ENCODE measurements around the gene WDR1.

WDR1 gene

GRCh38 chr4:10083331-10083771 is 33.2 kb downstream of the WDR1 start:
- no peaks in the 10 kb centered on the region for H3F3A ChIP-seq (ENCODE audit: insufficient read depth)
- no peaks in the 10 kb centered on the region for H3K9me2 ChIP-seq (replicated peaks; ENCODE audit: insufficient read depth, low read length)
- H2AFZ ChIP-seq (ENCODE audit: low read depth, low read length, severe bottlenecking), result no peak overlapping the region
- no peaks in the 10 kb centered on the region; the same call in 1 of the 2 replicates for H3K36me3 ChIP-seq (ENCODE audit: low read length)
- TF ChIP-seq EZH2phosphoT487 (conservative IDR thresholded peaks at IDR 0.05; ENCODE audit: low read length) (no peak), CTCF (IDR thresholded peaks at IDR 0.05; ENCODE audit: insufficient read depth, low read length, poor library complexity, severe bottlenecking) (no peak)
- H3K9ac ChIP-seq (ENCODE audit: low read length), result no peak overlapping the region
- no peaks in the 10 kb centered on the region for H3K9me3 ChIP-seq (ENCODE audit: insufficient read depth, low read length)
- H3K4me2 ChIP-seq (ENCODE audit: low read depth, low read length, poor library complexity, severe bottlenecking), result no peak overlapping the region
- no peaks in the 10 kb centered on the region for H4K20me1 ChIP-seq (ENCODE audit: low read depth, low read length)
- no peak overlapping the region for H3K27ac ChIP-seq (ENCODE audit: low read depth, low read length)
- no peaks in the 10 kb centered on the region for H3K27me3 ChIP-seq (ENCODE audit: low read length)
- H3K79me2 ChIP-seq (ENCODE audit: insufficient read depth, low read length), result no peaks in the 10 kb centered on the region
- H3K4me3 ChIP-seq (ENCODE audit: insufficient read depth, low read length, poor library complexity, severe bottlenecking), result no peak overlapping the region

GRCh38 chr4:10082459-10083272 is 33.9 kb downstream of the WDR1 start:
- H3K79me2 ChIP-seq (ENCODE audit: insufficient read depth, low read length), result no peaks in the 10 kb centered on the region
- no peak overlapping the region for H3K4me2 ChIP-seq (ENCODE audit: low read depth, low read length, poor library complexity, severe bottlenecking)
- H4K20me1 ChIP-seq (ENCODE audit: low read depth, low read length), result no peaks in the 10 kb centered on the region
- H3K27ac ChIP-seq (ENCODE audit: low read depth, low read length), result no peak overlapping the region
- H3K27me3 ChIP-seq (ENCODE audit: low read length), result no peaks in the 10 kb centered on the region
- no peak overlapping the region for H3K9ac ChIP-seq (ENCODE audit: low read length)
- no peaks in the 10 kb centered on the region for H3K9me3 ChIP-seq (ENCODE audit: insufficient read depth, low read length)
- TF ChIP-seq CTCF (IDR thresholded peaks at IDR 0.05; ENCODE audit: insufficient read depth, low read length, poor library complexity, severe bottlenecking) (no peak), EZH2phosphoT487 (conservative IDR thresholded peaks at IDR 0.05; ENCODE audit: low read length) (no peak)
- H2AFZ ChIP-seq (ENCODE audit: low read depth, low read length, severe bottlenecking), result no peak overlapping the region
- no peaks in the 10 kb centered on the region; the same call in 1 of the 2 replicates for H3K36me3 ChIP-seq (ENCODE audit: low read length)
- H3K4me3 ChIP-seq (ENCODE audit: insufficient read depth, low read length, poor library complexity, severe bottlenecking), result no peak overlapping the region
- H3F3A ChIP-seq (ENCODE audit: insufficient read depth), result no peaks in the 10 kb centered on the region
- no peaks in the 10 kb centered on the region for H3K9me2 ChIP-seq (replicated peaks; ENCODE audit: insufficient read depth, low read length)

- Histone ChIP-seq H4K20me1 (ENCODE audit: low read depth, low read length) (no peaks in the 10 kb centered on the region), H3K9me2 (replicated peaks; ENCODE audit: insufficient read depth, low read length) (no peaks in the 10 kb centered on the region), H2AFZ (ENCODE audit: low read depth, low read length, severe bottlenecking) (no peak overlapping the region), H3K9me3 (ENCODE audit: insufficient read depth, low read length) (no peaks in the 10 kb centered on the region), H3K27me3 (ENCODE audit: low read length) (no peaks in the 10 kb centered on the region), H3K4me3 (ENCODE audit: insufficient read depth, low read length, poor library complexity, severe bottlenecking) (no peak overlapping the region), H3K36me3 (ENCODE audit: low read length) (no peaks in the 10 kb centered on the region; the same call in 1 of the 2 replicates), H3K4me2 (ENCODE audit: low read depth, low read length, poor library complexity, severe bottlenecking) (no peak overlapping the region), H3K9ac (ENCODE audit: low read length) (no peak overlapping the region), H3F3A (ENCODE audit: insufficient read depth) (no peaks in the 10 kb centered on the region), H3K79me2 (ENCODE audit: insufficient read depth, low read length) (no peaks in the 10 kb centered on the region), H3K27ac (ENCODE audit: low read depth, low read length) (no peak overlapping the region)
- TF ChIP-seq EZH2phosphoT487 (conservative IDR thresholded peaks at IDR 0.05; ENCODE audit: low read length), result no peak
- no peak for TF ChIP-seq CTCF (IDR thresholded peaks at IDR 0.05; ENCODE audit: insufficient read depth, low read length, poor library complexity, severe bottlenecking)
Observed at GRCh38 chr4:10082047-10082446, 34.6 kb downstream of the WDR1 start.

Measured in SU-DHL-6 (cell line).